Epithelial cell of esophagus (primary cell): ENCODE data around the gene MYRIP.
A peak's percentile ranks its signal among the peaks of the same experiment; 100 is the strongest.

Experiments used
- DNase-seq: peaks from one replicate; pipeline ENCODE4 v3.0.0; 2010; ENCODE audit warnings: low read depth
- H3K4me3 ChIP-seq: 2 replicates; pipeline ENCODE4 v1.5.1; 2011; ENCODE audit warnings: mild to moderate bottlenecking, low read length, control low read depth
- TF ChIP-seq, protein P1 (sequence below): IDR thresholded peaks from 2 replicates; pipeline ENCODE4 v1.5.1; 2011; ENCODE audit warnings: low read depth, mild to moderate bottlenecking, low read length, control low read depth, inconsistent platforms; ENCODE audit not compliant: insufficient read depth; ENCODE audit errors: missing control alignments

The MYRIP gene

DNA sequence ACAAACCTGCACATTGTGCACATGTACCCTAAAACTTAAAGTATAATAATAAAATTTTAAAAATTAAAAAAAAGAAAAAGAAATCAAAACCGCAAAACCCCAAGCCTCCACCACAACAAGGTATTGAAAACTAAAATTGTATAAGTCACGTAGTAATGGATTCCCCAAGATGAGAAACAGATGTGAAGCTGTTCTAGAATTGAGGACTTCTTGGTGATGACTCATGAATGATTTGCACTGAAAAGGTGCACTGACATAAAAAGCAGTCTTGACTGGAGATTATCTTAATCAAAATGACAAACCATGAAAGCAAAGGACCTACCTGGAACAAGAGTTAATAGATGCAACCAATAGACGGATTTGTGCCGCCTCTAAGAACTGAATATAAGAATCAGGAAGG, 225.8 kb downstream of the MYRIP start:
- TF ChIP-seq, protein P1, sequence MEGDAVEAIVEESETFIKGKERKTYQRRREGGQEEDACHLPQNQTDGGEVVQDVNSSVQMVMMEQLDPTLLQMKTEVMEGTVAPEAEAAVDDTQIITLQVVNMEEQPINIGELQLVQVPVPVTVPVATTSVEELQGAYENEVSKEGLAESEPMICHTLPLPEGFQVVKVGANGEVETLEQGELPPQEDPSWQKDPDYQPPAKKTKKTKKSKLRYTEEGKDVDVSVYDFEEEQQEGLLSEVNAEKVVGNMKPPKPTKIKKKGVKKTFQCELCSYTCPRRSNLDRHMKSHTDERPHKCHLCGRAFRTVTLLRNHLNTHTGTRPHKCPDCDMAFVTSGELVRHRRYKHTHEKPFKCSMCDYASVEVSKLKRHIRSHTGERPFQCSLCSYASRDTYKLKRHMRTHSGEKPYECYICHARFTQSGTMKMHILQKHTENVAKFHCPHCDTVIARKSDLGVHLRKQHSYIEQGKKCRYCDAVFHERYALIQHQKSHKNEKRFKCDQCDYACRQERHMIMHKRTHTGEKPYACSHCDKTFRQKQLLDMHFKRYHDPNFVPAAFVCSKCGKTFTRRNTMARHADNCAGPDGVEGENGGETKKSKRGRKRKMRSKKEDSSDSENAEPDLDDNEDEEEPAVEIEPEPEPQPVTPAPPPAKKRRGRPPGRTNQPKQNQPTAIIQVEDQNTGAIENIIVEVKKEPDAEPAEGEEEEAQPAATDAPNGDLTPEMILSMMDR = no peak
- DNase-seq = no peak
- H3K4me3 ChIP-seq = no peak overlapping the region

DNA sequence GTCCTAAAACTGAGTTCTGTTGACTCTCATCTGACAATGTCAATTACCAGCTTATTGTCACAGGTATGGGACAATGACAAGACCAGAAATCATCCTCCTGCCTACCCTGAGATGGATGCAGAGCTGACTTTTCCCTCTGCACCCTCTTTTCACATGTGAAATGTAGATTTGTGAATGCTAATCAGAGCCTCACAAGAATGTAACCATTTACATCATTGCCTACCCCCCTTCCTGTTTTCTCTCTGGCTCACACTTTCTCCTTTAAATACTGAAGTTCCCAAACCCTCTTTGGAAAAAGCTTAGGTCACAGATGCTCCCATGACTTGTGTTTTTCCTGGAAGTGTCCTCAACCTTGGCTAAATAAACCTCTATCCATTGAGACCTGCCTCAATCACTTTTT, 228.2 kb downstream of the MYRIP start:
- no peak overlapping the region for H3K4me3 ChIP-seq
- DNase-seq = no peak
- TF ChIP-seq, protein P1 = no peak

DNA sequence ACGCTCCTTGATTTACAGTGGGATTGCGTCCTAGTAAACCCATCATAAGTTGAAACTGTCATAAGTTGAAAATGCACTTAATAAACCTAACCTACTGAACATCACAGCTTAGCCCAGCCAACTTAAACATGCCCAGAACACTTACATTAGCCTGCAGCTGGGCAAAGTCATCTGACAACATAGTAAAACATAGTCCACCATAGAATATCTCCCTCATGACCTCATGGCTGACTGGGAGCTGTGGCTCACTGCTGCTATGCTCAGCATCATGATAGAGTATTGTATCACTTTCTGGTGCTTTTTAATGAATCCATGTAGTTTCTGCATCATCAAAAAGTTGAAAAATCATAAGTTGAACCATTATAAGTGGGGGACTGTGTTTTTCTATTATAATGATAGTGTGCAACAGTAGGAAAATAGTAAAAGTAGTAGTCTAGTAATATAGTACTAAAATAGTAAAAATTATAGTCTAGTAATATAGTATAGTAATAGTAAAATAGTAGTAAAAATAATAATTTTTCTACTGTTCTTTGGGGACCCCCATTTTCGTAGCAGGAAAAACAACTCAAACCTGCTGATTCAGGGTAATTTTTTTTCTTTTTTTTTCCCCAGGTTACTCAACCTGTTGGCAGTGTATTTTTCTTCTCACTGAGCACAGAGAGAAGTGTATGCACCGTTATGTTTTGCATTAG, 233.5 kb downstream of the MYRIP start:
- DNase-seq = peak; percentile 30
- H3K4me3 ChIP-seq = no peak overlapping the region
- TF ChIP-seq, protein P1 = no peak

DNA sequence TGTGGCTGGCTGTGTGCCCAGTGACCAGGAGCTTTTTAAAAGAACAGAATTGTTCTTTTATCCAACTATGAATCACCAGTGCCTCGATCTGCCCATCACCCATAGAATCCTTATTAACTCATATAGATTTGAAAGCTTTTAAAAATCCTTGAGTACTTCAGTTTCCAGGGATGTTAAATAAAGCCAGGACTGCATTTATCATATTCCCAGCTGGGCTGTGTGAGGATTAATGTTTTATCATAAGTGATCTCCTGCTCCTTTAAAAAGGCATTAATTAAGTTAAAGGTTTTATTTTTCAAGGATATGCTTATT, 234.0 kb downstream of the MYRIP start:
- peak; percentile 74 for DNase-seq
- H3K4me3 ChIP-seq = no peak overlapping the region
- TF ChIP-seq, protein P1 = no peak

DNA sequence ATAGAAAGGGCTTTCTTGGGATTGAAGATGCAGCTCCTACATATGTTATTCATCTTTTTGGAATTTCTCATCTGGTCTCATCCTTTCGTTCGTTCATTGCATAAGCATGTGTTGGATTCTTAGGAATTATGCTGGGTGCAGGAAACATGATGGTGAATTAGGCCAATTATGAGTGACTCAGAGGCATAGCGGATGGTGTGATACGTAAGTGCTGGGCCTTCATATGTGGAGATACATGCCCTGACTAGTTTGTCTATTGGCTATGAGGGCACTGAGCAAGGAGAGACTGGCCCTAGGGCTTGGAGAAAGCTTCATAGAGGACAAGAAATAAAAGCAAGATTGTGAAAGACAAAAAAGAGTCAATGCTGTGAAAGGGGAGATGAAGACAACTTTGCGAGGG, 235.1 kb downstream of the MYRIP start:
- no peak overlapping the region for H3K4me3 ChIP-seq
- DNase-seq = peak; percentile 99
- TF ChIP-seq, protein P1 = no peak

DNA sequence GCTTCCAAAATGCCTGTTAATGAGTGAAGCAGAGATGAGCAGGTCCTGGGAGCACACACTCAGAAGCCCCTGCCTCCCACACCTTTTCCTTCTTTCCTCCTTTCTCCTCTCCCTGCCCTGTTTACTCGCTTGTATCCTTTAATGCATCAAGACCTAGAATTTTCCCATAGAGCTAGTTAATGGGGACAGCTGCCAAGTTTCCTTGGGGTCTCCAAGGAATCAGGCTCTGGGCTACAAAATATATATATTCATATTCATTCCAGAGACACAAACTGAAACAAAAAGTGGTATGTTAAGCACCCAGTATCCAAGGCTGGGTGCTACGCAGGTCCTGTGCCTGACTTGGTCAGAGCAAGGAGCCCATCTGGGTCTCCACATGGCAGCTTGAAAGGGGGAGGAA, 235.6 kb downstream of the MYRIP start:
- TF ChIP-seq, protein P1 = no peak
- no peak overlapping the region for H3K4me3 ChIP-seq
- no peak for DNase-seq

DNA sequence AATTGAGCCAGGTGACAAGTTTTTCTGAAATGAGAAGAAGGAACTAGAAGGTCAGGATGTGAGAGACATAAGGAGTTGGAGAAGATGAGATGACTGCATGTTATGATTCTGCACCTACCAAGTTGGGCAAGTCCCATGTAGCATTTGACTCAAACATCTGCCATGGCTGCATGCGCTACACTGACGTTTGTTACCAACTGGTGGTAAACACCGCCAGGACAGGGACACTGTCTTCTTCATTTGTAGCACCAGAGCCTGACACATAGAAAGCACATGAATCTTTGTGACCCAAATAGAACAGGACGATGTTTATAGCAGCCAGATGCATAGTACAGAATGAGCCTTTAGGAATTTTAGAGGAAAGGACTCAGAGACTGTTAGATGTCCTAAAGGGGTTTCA, 236.7 kb downstream of the MYRIP start:
- TF ChIP-seq, protein P1 = no peak
- DNase-seq = no peak

More for the DNA sequence above, 236.7 kb downstream of the MYRIP start:
- H3K4me3 ChIP-seq = no peak overlapping the region
